Keratinocyte (primary cell): ENCODE data around the gene FABP6. TPM values are rescaled to one million over a fixed set of nuclear protein-coding genes. Genes with fewer than 3 reads are reported as not detected.

Experiments
- DNase-seq: peaks from one replicate; pipeline ENCODE4 v3.0.0-alpha.2; 2011; ENCODE audit warnings: low read depth, missing footprints, low spot score
- FAIRE-seq: peaks from 2 replicates; lab custom pipeline; 2011; peaks lifted over from hg19 to GRCh38; lab: Jason Lieb, UNC
- H2AFZ ChIP-seq: 2 replicates; pipeline ENCODE4 v1.6.0; 2012; ENCODE audit warnings: low read length, control low read depth, inconsistent platforms; ENCODE audit not compliant: control insufficient read depth
- H3K27ac ChIP-seq: 2 replicates; pipeline ENCODE4 v1.5.1; 2011; ENCODE audit warnings: low read length; ENCODE audit not compliant: control insufficient read depth, insufficient read depth
- H3K27me3 ChIP-seq: 3 replicates; pipeline ENCODE4 v1.6.0; 2011; ENCODE audit warnings: low read length; ENCODE audit not compliant: control insufficient read depth, insufficient read depth; ENCODE audit errors: extremely low read depth
- H3K36me3 ChIP-seq, 2 experiments: 2 replicates in 1 of 2; 3 replicates in 1 of 2; pipeline ENCODE4 v1.5.1; 2011; ENCODE audit warnings: low read length in 2 of 2, mild to moderate bottlenecking in 1 of 2; ENCODE audit not compliant: control insufficient read depth in 2 of 2, insufficient read depth in 2 of 2; ENCODE audit errors: extremely low read depth in 1 of 2
- H3K4me1 ChIP-seq: 3 replicates; pipeline ENCODE4 v1.5.1; 2011; ENCODE audit warnings: low read length; ENCODE audit not compliant: control insufficient read depth, insufficient read depth; ENCODE audit errors: extremely low read depth
- H3K4me2 ChIP-seq: 3 replicates; pipeline ENCODE4 v1.6.0; 2011; ENCODE audit warnings: low read depth, low read length; ENCODE audit not compliant: control insufficient read depth, insufficient read depth; ENCODE audit errors: extremely low read depth
- H3K4me3 ChIP-seq, 3 experiments: fragments of 200-600 bp in 1 of 3; sonication (generic) in 1 of 3; 2 replicates in 2 of 3; 3 replicates in 1 of 3; pipeline ENCODE4 v1.5.1; 2011 to 2016; ENCODE audit warnings: low read length in 3 of 3, mild to moderate bottlenecking in 3 of 3, control low read depth in 2 of 3, inconsistent platforms in 1 of 3, low read depth in 1 of 3, mixed read lengths in 1 of 3, mixed run types in 1 of 3, moderate library complexity in 1 of 3; ENCODE audit not compliant: control insufficient read depth in 2 of 3, insufficient read depth in 2 of 3; ENCODE audit errors: extremely low read depth in 1 of 3
- H3K79me2 ChIP-seq: 2 replicates; pipeline ENCODE4 v1.6.0; 2012; ENCODE audit warnings: low read length; ENCODE audit not compliant: control insufficient read depth, insufficient read depth
- H3K9ac ChIP-seq: 3 replicates; pipeline ENCODE4 v1.6.0; 2011; ENCODE audit warnings: low read length; ENCODE audit not compliant: control insufficient read depth, insufficient read depth; ENCODE audit errors: extremely low read depth
- H3K9me1 ChIP-seq: 3 replicates; pipeline ENCODE4 v1.6.0; 2011; ENCODE audit warnings: low read length; ENCODE audit not compliant: control insufficient read depth, insufficient read depth; ENCODE audit errors: extremely low read depth
- H3K9me3 ChIP-seq: 2 replicates; pipeline ENCODE4 v1.5.1; 2012; ENCODE audit warnings: low read depth, low read length; ENCODE audit not compliant: control insufficient read depth
- H4K20me1 ChIP-seq: 3 replicates; pipeline ENCODE4 v1.6.0; 2011; ENCODE audit warnings: low read length; ENCODE audit not compliant: control insufficient read depth, insufficient read depth; ENCODE audit errors: extremely low read depth
- CTCF ChIP-seq, 3 experiments: IDR thresholded peaks in 1 of 3; conservative IDR thresholded peaks in 1 of 3; optimal IDR thresholded peaks in 1 of 3; 2 replicates in 2 of 3; 3 replicates in 1 of 3; pipeline versions ENCODE3 to v1.5.1; 2011; ENCODE audit warnings: low read length in 3 of 3, mild to moderate bottlenecking in 3 of 3, moderate library complexity in 2 of 3, control low read depth in 1 of 3, inconsistent platforms in 1 of 3; ENCODE audit not compliant: insufficient read depth in 2 of 3; ENCODE audit errors: extremely low read depth in 1 of 3
- EZH2 ChIP-seq: IDR thresholded peaks from one replicate; pipeline ENCODE4 v1.6.1; 2012; ENCODE audit warnings: inconsistent platforms, mild to moderate bottlenecking, low read length, moderate library complexity
- dilution Hi-C: fragments of 300-500 bp; cut with MboI; formaldehyde crosslinking; loops from one replicate; pipeline ENCODE4 v1.7.0; 2020; ENCODE audit warnings: low sequenced_read_pairs; ENCODE audit not compliant: extremely low pct_ligation_motif_present
- polyA plus RNA-seq, 5 experiments: library from polyadenylated mRNA; depleted of rRNA in 3 of 5; stranded (reverse) in 3 of 5; stranded (forward) in 1 of 5; unstranded in 1 of 5; fragments of >200 nt; gene quantifications; 1 replicate in 1 of 5; 2 replicates in 3 of 5; 3 replicates in 1 of 5; pipeline versions ENCODE4 v1.2.1 to v1.2.3, GENCODE V29; 2011 to 2012; ENCODE audit warnings: missing spikeins in 2 of 5, low read depth in 1 of 5, low replicate concordance in 1 of 5

The FABP6 gene
- polyA plus RNA-seq, 1 donor (not counting 4 experiments of a cell fraction or from before 2014, with no cell fraction given), result 0.25 TPM

DNA sequence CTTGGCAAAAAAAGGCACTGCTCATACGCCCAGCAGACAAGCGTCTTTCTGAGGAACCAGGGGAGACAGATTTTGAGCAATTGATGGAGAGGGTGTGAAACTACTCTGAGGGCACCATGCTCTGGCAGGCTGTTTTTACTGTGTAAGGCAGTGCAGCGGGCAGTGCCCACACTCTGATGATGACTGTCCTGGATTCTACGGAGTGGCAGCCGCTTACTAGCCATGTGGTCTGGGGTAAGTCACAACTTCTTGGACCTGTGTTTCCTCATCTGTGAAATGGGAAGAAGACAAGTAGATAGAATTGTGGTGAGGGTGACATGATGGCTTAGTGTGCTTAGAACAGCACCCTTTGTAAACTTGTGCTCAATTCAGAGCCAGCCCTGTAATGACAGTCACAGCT, 38.8 kb downstream of the FABP6 start:
- DNase-seq (no peak), FAIRE-seq (no peak)
- H3K27me3 ChIP-seq, result no peaks in the 10 kb centered on the region
- H3K9me1 ChIP-seq, result peaks cover 2% of the 10 kb centered on the region
- no peak overlapping the region for H3K4me2 ChIP-seq
- no peak for TF ChIP-seq EZH2
- no peak for TF ChIP-seq CTCF (optimal IDR thresholded peaks at IDR 0.05 in 1 of 3, IDR thresholded peaks at IDR 0.05 in 1 of 3, conservative IDR thresholded peaks at IDR 0.05 in 1 of 3; ENCODE audit: extremely low read depth in 1 of 3, insufficient read depth in 2 of 3, low read length in 3 of 3)
- no peaks in the 10 kb centered on the region for H3K36me3 ChIP-seq
- H3K79me2 ChIP-seq, result no peaks in the 10 kb centered on the region
- no peaks in the 10 kb centered on the region for H4K20me1 ChIP-seq
- H3K4me3 ChIP-seq, result no peak overlapping the region
- H3K9me3 ChIP-seq, result no peaks in the 10 kb centered on the region
- no peak overlapping the region for H3K9ac ChIP-seq
- H3K27ac ChIP-seq, result no peak overlapping the region
- dilution Hi-C loops, result no loop called here
- H2AFZ ChIP-seq, result no peak overlapping the region
- H3K4me1 ChIP-seq, result peaks cover 14% of the 10 kb centered on the region

- dilution Hi-C loops, result no loop called here
- no peaks in the 10 kb centered on the region for H3K27me3 ChIP-seq
- H3K4me2 ChIP-seq, result no peak overlapping the region
- no peaks in the 10 kb centered on the region for H3K79me2 ChIP-seq
- H3K9ac ChIP-seq, result no peak overlapping the region
- H3K4me3 ChIP-seq, result no peak overlapping the region
- peaks cover 14% of the 10 kb centered on the region for H3K4me1 ChIP-seq
- H2AFZ ChIP-seq, result no peak overlapping the region
- no peaks in the 10 kb centered on the region for H3K9me3 ChIP-seq
- H3K9me1 ChIP-seq, result peaks cover 2% of the 10 kb centered on the region
- no peak overlapping the region for H3K27ac ChIP-seq
- FAIRE-seq (no peak), DNase-seq (no peak)
- H3K36me3 ChIP-seq, result no peaks in the 10 kb centered on the region
- TF ChIP-seq CTCF (optimal IDR thresholded peaks at IDR 0.05 in 1 of 3, IDR thresholded peaks at IDR 0.05 in 1 of 3, conservative IDR thresholded peaks at IDR 0.05 in 1 of 3; ENCODE audit: extremely low read depth in 1 of 3, insufficient read depth in 2 of 3, low read length in 3 of 3), result no peak
- TF ChIP-seq EZH2, result no peak
- H4K20me1 ChIP-seq, result no peaks in the 10 kb centered on the region
Measured at GRCh38 chr5:160269017-160269416, 39.7 kb downstream of the FABP6 start.
